ENCODE measurements around the gene FAM174B. TPM values are rescaled to one million over a fixed set of nuclear protein-coding genes. Genes with fewer than 3 reads are reported as not detected.

FAM174B gene
- total and polyA plus RNA-seq, 4 donors, result 2.5 to 4.5 (median 3.8) TPM

DNA sequence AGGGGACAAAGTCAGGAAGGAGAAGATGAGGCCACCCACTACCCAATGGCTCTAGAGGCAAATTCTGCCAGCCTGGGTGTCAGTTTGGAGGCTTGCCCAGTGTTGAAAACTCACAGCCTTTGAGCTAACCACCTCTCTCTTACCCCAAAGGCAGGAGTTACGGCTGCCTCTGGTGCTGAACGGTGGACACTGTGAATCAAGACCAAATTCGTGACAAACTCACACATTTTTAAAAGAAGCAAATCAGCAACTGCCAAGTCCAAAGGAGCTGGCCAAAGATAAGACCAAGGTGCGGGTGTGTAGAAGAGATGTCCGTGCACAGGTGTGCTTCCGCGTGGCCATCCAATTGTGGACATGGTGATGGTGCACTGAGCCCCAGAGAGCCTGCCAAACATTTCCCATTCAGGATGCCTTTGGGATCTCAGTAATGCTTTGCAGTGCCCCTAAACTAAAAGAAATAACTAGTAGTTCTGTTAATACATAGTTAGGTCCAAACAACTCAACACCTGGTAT lies 74.6 kb downstream of the FAM174B start:
- Histone ChIP-seq H3K27ac (ENCODE audit: low read depth in 1 of 2, low read length in 2 of 2) (no peak overlapping the region), H3K9me3 (ENCODE audit: control insufficient read depth in 4 of 4, low read length in 3 of 4) (no peaks in the 10 kb centered on the region), H3K36me3 (ENCODE audit: control insufficient read depth in 4 of 4, insufficient read depth in 3 of 4, low read depth in 1 of 4, low read length in 3 of 4) (no peaks in the 10 kb centered on the region), H3K4me3 (ENCODE audit: low read depth in 1 of 3, low read length in 3 of 3) (no peak overlapping the region), H3K27me3 (ENCODE audit: control insufficient read depth in 4 of 4, insufficient read depth in 4 of 4, low read length in 3 of 4) (no peaks in the 10 kb centered on the region), H3K4me1 (ENCODE audit: control insufficient read depth in 4 of 4, insufficient read depth in 4 of 4, low read length in 3 of 4) (no peaks in the 10 kb centered on the region), H3K9ac (ENCODE audit: low read depth in 1 of 2, low read length in 2 of 2) (no peak overlapping the region)
- DNase-seq (ENCODE audit: low spot score), result no peak
- WGBS, result 87% methylated on average over 7 of the region's 7 CpGs
- no peak for TF ChIP-seq YY1 (IDR thresholded peaks at IDR 0.05)

- WGBS, result 93% methylated on average over 12 of the region's 12 CpGs
- TF ChIP-seq CTCF (IDR thresholded peaks at IDR 0.05; ENCODE audit: low read depth, low read length, missing input control) (no peak), TAF1 (conservative IDR thresholded peaks at IDR 0.05) (no peak), NR2F2 (IDR thresholded peaks at IDR 0.05) (no peak), HNF4G (IDR thresholded peaks at IDR 0.05) (no peak), EGR1 (IDR thresholded peaks at IDR 0.05; ENCODE audit: low read depth in 2 of 2) (no peak), JUND (IDR thresholded peaks at IDR 0.05) (no peak), GABPA (IDR thresholded peaks at IDR 0.05 in 1 of 2, conservative IDR thresholded peaks at IDR 0.05 in 1 of 2) (no peak), MAX (IDR thresholded peaks at IDR 0.05) (no peak), SP1 (IDR thresholded peaks at IDR 0.05) (no peak), RXRA (IDR thresholded peaks at IDR 0.05) (no peak), YY1 (IDR thresholded peaks at IDR 0.05) (no peak), FOXA1 (IDR thresholded peaks at IDR 0.05) (no peak), HNF4A (conservative IDR thresholded peaks at IDR 0.05) (no peak), RAD21 (IDR thresholded peaks at IDR 0.05) (no peak), FOXA2 (IDR thresholded peaks at IDR 0.05) (no peak)
- TF ChIP-seq, protein P1, sequence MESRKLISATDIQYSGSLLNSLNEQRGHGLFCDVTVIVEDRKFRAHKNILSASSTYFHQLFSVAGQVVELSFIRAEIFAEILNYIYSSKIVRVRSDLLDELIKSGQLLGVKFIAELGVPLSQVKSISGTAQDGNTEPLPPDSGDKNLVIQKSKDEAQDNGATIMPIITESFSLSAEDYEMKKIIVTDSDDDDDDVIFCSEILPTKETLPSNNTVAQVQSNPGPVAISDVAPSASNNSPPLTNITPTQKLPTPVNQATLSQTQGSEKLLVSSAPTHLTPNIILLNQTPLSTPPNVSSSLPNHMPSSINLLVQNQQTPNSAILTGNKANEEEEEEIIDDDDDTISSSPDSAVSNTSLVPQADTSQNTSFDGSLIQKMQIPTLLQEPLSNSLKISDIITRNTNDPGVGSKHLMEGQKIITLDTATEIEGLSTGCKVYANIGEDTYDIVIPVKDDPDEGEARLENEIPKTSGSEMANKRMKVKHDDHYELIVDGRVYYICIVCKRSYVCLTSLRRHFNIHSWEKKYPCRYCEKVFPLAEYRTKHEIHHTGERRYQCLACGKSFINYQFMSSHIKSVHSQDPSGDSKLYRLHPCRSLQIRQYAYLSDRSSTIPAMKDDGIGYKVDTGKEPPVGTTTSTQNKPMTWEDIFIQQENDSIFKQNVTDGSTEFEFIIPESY (IDR thresholded peaks at IDR 0.05), result no peak
- TF ChIP-seq, protein P2, sequence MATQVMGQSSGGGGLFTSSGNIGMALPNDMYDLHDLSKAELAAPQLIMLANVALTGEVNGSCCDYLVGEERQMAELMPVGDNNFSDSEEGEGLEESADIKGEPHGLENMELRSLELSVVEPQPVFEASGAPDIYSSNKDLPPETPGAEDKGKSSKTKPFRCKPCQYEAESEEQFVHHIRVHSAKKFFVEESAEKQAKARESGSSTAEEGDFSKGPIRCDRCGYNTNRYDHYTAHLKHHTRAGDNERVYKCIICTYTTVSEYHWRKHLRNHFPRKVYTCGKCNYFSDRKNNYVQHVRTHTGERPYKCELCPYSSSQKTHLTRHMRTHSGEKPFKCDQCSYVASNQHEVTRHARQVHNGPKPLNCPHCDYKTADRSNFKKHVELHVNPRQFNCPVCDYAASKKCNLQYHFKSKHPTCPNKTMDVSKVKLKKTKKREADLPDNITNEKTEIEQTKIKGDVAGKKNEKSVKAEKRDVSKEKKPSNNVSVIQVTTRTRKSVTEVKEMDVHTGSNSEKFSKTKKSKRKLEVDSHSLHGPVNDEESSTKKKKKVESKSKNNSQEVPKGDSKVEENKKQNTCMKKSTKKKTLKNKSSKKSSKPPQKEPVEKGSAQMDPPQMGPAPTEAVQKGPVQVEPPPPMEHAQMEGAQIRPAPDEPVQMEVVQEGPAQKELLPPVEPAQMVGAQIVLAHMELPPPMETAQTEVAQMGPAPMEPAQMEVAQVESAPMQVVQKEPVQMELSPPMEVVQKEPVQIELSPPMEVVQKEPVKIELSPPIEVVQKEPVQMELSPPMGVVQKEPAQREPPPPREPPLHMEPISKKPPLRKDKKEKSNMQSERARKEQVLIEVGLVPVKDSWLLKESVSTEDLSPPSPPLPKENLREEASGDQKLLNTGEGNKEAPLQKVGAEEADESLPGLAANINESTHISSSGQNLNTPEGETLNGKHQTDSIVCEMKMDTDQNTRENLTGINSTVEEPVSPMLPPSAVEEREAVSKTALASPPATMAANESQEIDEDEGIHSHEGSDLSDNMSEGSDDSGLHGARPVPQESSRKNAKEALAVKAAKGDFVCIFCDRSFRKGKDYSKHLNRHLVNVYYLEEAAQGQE (IDR thresholded peaks at IDR 0.05), result no peak
- TF ChIP-seq, protein P3, sequence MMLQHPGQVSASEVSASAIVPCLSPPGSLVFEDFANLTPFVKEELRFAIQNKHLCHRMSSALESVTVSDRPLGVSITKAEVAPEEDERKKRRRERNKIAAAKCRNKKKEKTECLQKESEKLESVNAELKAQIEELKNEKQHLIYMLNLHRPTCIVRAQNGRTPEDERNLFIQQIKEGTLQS (IDR thresholded peaks at IDR 0.05), result no peak
Observed at GRCh38 chr15:92580521-92580920, 75.1 kb downstream of the FAM174B start.

More at GRCh38 chr15:92580521-92580920, 75.1 kb downstream of the FAM174B start:
- no peaks in the 10 kb centered on the region for H3K9me3 ChIP-seq (ENCODE audit: control insufficient read depth in 4 of 4, low read length in 3 of 4)
- DNase-seq (ENCODE audit: low spot score), result no peak
- no peak overlapping the region for H3K9ac ChIP-seq (ENCODE audit: low read depth in 1 of 2, low read length in 2 of 2)
- no peak overlapping the region for H3K27ac ChIP-seq (ENCODE audit: low read depth in 1 of 2, low read length in 2 of 2)
- H3K4me1 ChIP-seq (ENCODE audit: control insufficient read depth in 4 of 4, insufficient read depth in 4 of 4, low read length in 3 of 4), result no peaks in the 10 kb centered on the region
- no peak overlapping the region for H3K4me3 ChIP-seq (ENCODE audit: low read depth in 1 of 3, low read length in 3 of 3)
- no peaks in the 10 kb centered on the region for H3K36me3 ChIP-seq (ENCODE audit: control insufficient read depth in 4 of 4, insufficient read depth in 3 of 4, low read depth in 1 of 4, low read length in 3 of 4)
- no peaks in the 10 kb centered on the region for H3K27me3 ChIP-seq (ENCODE audit: control insufficient read depth in 4 of 4, insufficient read depth in 4 of 4, low read length in 3 of 4)

Data from liver (tissue), 9 donors.